Measurements from ENCODE around the gene FOXO3B. TPM values are rescaled to one million over a fixed set of nuclear protein-coding genes. Genes with fewer than 3 reads are reported as not detected.
"Not testable (repeated sequence)": the region's sequence is repeated elsewhere in the genome, so short reads cannot be mapped to it uniquely, and the experiment has no call there.

The FOXO3B gene
- total and polyA plus RNA-seq, 2 of the 13 experiments (the other 11 are each of a cell fraction or from before 2014, with no cell fraction given): 2.7 to 3.1 TPM

DNA sequence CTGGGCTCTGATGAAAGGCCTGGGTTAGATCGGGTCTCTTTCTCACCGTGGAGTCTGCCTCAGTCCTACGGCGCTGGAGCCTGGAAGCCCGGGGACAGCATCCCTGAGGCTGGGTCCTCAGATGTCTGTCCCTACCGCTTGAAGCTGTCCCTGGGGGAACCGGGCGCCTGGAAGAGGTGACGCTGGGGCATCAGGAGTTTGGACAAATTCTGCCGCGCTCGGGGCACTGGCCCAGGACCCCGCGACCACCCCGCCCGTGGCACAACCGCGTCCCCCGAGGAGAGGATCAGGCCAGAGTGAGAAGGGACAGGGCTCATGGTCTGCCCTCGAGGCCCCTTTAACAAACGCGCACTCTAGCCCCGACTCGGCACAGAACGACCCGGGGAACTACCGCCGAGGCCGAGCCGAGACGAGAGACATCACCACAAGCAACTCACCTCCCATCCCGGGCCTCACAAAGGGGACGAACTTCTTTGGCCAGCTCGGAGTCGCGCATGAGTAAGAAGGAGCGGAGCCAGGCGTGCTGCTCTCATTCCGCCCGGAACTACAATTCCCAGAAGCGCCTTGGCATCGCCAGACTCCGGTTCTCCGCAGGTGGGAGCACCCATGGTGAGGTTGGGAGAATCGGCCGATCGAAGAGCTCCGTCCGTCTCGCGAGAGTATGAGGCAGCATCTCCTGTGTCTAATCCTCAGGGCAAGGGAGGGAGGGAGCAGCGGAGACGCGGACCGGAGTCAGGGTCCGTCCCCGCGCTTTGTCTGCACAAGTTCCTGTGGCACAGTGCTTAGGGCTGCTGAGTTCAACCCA is at the start of gene FOXO3B (continued):
- TF ChIP-seq HNRNPLL (IDR thresholded peaks at IDR 0.05; ENCODE audit: low read depth, low read length, poor library complexity, severe bottlenecking): peak; percentile 19
- TF ChIP-seq ZNF263 (CRISPR knock-in tag; IDR thresholded peaks at IDR 0.05): peak; percentile 89
- TF ChIP-seq, protein P1, sequence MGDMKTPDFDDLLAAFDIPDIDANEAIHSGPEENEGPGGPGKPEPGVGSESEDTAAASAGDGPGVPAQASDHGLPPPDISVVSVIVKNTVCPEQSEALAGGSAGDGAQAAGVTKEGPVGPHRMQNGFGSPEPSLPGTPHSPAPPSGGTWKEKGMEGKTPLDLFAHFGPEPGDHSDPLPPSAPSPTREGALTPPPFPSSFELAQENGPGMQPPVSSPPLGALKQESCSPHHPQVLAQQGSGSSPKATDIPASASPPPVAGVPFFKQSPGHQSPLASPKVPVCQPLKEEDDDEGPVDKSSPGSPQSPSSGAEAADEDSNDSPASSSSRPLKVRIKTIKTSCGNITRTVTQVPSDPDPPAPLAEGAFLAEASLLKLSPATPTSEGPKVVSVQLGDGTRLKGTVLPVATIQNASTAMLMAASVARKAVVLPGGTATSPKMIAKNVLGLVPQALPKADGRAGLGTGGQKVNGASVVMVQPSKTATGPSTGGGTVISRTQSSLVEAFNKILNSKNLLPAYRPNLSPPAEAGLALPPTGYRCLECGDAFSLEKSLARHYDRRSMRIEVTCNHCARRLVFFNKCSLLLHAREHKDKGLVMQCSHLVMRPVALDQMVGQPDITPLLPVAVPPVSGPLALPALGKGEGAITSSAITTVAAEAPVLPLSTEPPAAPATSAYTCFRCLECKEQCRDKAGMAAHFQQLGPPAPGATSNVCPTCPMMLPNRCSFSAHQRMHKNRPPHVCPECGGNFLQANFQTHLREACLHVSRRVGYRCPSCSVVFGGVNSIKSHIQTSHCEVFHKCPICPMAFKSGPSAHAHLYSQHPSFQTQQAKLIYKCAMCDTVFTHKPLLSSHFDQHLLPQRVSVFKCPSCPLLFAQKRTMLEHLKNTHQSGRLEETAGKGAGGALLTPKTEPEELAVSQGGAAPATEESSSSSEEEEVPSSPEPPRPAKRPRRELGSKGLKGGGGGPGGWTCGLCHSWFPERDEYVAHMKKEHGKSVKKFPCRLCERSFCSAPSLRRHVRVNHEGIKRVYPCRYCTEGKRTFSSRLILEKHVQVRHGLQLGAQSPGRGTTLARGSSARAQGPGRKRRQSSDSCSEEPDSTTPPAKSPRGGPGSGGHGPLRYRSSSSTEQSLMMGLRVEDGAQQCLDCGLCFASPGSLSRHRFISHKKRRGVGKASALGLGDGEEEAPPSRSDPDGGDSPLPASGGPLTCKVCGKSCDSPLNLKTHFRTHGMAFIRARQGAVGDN (CRISPR knock-in tag; IDR thresholded peaks at IDR 0.05): peak; percentile 49
- 0 out of 2 replicates have a peak, but pooled peaks have one; percentile 21 for TF ChIP-seq ELF3 (CRISPR knock-in tag; IDR thresholded peaks at IDR 0.05)
- TF ChIP-seq, protein P2, sequence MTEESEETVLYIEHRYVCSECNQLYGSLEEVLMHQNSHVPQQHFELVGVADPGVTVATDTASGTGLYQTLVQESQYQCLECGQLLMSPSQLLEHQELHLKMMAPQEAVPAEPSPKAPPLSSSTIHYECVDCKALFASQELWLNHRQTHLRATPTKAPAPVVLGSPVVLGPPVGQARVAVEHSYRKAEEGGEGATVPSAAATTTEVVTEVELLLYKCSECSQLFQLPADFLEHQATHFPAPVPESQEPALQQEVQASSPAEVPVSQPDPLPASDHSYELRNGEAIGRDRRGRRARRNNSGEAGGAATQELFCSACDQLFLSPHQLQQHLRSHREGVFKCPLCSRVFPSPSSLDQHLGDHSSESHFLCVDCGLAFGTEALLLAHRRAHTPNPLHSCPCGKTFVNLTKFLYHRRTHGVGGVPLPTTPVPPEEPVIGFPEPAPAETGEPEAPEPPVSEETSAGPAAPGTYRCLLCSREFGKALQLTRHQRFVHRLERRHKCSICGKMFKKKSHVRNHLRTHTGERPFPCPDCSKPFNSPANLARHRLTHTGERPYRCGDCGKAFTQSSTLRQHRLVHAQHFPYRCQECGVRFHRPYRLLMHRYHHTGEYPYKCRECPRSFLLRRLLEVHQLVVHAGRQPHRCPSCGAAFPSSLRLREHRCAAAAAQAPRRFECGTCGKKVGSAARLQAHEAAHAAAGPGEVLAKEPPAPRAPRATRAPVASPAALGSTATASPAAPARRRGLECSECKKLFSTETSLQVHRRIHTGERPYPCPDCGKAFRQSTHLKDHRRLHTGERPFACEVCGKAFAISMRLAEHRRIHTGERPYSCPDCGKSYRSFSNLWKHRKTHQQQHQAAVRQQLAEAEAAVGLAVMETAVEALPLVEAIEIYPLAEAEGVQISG (CRISPR knock-in tag; IDR thresholded peaks at IDR 0.05): 0 out of 2 replicates have a peak, but pooled peaks have one; percentile 21
- TF ChIP-seq GABPA (IDR thresholded peaks at IDR 0.05; ENCODE audit: low read depth, low read length): not testable (repeated sequence)
- peak; percentile 66; the same call in 1 of the 2 replicates for TF ChIP-seq GABPA (CRISPR knock-in tag; IDR thresholded peaks at IDR 0.05; ENCODE audit: low read depth)
- 0 out of 4 replicates have a peak, but pooled peaks of 1 of the 2 experiments have one; percentile 52 for TF ChIP-seq POLR2A (IDR thresholded peaks at IDR 0.05; ENCODE audit: insufficient read depth in 1 of 2, low read depth in 2 of 2, low read length in 2 of 2)

DNA sequence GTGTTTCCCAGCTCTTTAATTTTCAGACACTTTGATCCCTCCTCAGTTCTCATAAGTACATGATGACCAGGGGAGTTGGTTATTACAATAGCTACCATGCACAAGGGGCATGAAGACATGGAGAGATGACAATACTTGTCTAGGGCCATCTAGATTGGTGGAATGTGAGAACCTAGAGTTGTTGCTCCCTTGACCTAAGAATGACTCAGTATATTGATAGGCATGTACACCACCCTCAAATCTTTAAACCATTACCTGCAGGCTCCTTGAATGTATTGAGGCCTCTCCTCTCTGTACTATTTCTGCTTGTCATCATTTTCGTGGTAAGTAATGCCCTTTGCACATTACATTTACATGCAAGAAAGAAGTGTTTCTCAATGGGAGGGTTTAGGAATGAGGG is 41.4 kb upstream of the FOXO3B start:
- in situ Hi-C loops (cut with HindIII; ENCODE audit: extremely low pct_ligation_motif_present, low pct_unique_long_range_greater_than_20kb); H3K4me2 ChIP-seq (ENCODE audit: low read depth, low read length); H3K27me3 ChIP-seq (ENCODE audit: control insufficient read depth in 1 of 2, insufficient read depth in 2 of 2, low read length in 2 of 2); DNase-seq (ENCODE audit: low spot score); H3K27ac ChIP-seq (ENCODE audit: extremely low read length, insufficient read depth, low read length); H3K36me3 ChIP-seq (replicated peaks in 1 of 2; ENCODE audit: control insufficient read depth in 1 of 2, insufficient read depth in 2 of 2, low read length in 2 of 2); H3K79me2 ChIP-seq (ENCODE audit: insufficient read depth, low read length); H4K20me1 ChIP-seq (ENCODE audit: insufficient read depth, low read length); H3K9me3 ChIP-seq (ENCODE audit: low read length); intact Hi-C loops (cut with micrococcal nuclease; ENCODE audit: unreplicated experiment); BruUV-seq (replicated peaks); H2AFZ ChIP-seq (ENCODE audit: low read length); H3K9ac ChIP-seq (ENCODE audit: insufficient read depth, low read depth, low read length); H3K4me3 ChIP-seq (replicated peaks in 1 of 3; ENCODE audit: insufficient read depth in 1 of 3, low read depth in 2 of 3, low read length in 3 of 3); ATAC-seq; FAIRE-seq; CTCF ChIA-PET (ENCODE audit: low intra/inter-chr PET ratio, low total read pairs); POLR2A ChIA-PET: not testable (repeated sequence)
- WGBS (ENCODE audit: low lambda C conversion rate): 75% methylated on average over 1 of the region's 1 CpG
- peaks cover 17% of the 10 kb centered on the region for H3K4me1 ChIP-seq (ENCODE audit: insufficient read depth, low read length)

DNA sequence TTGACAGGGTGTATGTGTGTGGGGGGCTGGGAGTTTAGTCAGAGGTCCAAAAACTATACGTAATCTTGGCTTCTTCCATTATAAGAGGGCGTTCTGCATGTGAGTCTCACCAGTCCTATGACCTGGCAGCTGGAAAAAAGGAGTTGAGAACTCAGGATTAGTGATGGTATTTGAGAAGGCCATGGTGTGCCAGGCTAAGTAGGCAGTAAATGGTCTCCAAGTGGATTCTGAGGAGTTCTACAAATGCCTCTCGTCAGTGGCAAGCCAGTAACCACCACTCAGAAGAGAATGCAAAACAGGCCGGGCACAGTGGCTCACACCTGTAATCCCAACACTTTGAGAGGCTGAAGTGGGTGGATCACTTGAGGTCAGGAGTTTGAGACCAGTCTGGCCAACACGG is 40.5 kb upstream of the FOXO3B start:
- DNase-seq (ENCODE audit: low spot score); CTCF ChIA-PET (ENCODE audit: low intra/inter-chr PET ratio, low total read pairs); H3K9ac ChIP-seq (ENCODE audit: insufficient read depth, low read depth, low read length); H3K27me3 ChIP-seq (ENCODE audit: control insufficient read depth in 1 of 2, insufficient read depth in 2 of 2, low read length in 2 of 2); ATAC-seq; in situ Hi-C loops (cut with HindIII; ENCODE audit: extremely low pct_ligation_motif_present, low pct_unique_long_range_greater_than_20kb); H2AFZ ChIP-seq (ENCODE audit: low read length); H4K20me1 ChIP-seq (ENCODE audit: insufficient read depth, low read length); H3K4me3 ChIP-seq (replicated peaks in 1 of 3; ENCODE audit: insufficient read depth in 1 of 3, low read depth in 2 of 3, low read length in 3 of 3); H3K27ac ChIP-seq (ENCODE audit: extremely low read length, insufficient read depth, low read length); BruUV-seq (replicated peaks); H3K79me2 ChIP-seq (ENCODE audit: insufficient read depth, low read length); H3K4me2 ChIP-seq (ENCODE audit: low read depth, low read length); POLR2A ChIA-PET; FAIRE-seq; H3K9me3 ChIP-seq (ENCODE audit: low read length); intact Hi-C loops (cut with micrococcal nuclease; ENCODE audit: unreplicated experiment); H3K36me3 ChIP-seq (replicated peaks in 1 of 2; ENCODE audit: control insufficient read depth in 1 of 2, insufficient read depth in 2 of 2, low read length in 2 of 2): not testable (repeated sequence)
- 68% methylated on average over 4 of the region's 5 CpGs for WGBS (ENCODE audit: low lambda C conversion rate)
- peaks cover 19% of the 10 kb centered on the region for H3K4me1 ChIP-seq (ENCODE audit: insufficient read depth, low read length)

Data from HepG2 (cell line).